Neuron (in vitro differentiated cells): ENCODE data around the gene NUP210.

Source experiments
- H2AFZ ChIP-seq: one replicate; pipeline ENCODE4 v1.6.1; 2013; ENCODE audit warnings: low read depth, mild to moderate bottlenecking, inconsistent platforms, low read length, moderate library complexity
- H3K27me3 ChIP-seq: one replicate; pipeline ENCODE4 v1.6.1; 2013; ENCODE audit warnings: low read length; ENCODE audit not compliant: insufficient read depth
- H3K36me3 ChIP-seq: one replicate; pipeline ENCODE4 v1.6.1; 2013; ENCODE audit warnings: low read length; ENCODE audit not compliant: insufficient read depth
- H3K4me1 ChIP-seq: one replicate; pipeline ENCODE4 v1.6.1; 2013; ENCODE audit warnings: low read length; ENCODE audit not compliant: insufficient read depth
- H3K4me3 ChIP-seq: 2 replicates; pipeline ENCODE4 v1.5.1; 2013; ENCODE audit warnings: mild to moderate bottlenecking, low read length, moderate library complexity
- H3K9me3 ChIP-seq: one replicate; pipeline ENCODE4 v1.6.1; 2013; ENCODE audit warnings: low read length

Gene NUP210

GRCh38 chr3:13287833-13288232, 132.3 kb downstream of the NUP210 start:
- H3K27me3 ChIP-seq = peaks cover 23% of the 10 kb centered on the region
- H2AFZ ChIP-seq = no peak overlapping the region
- no peaks in the 10 kb centered on the region for H3K4me1 ChIP-seq
- no peaks in the 10 kb centered on the region for H3K36me3 ChIP-seq
- peaks cover 14% of the 10 kb centered on the region for H3K9me3 ChIP-seq
- no peak overlapping the region for H3K4me3 ChIP-seq

- H3K36me3 ChIP-seq = no peaks in the 10 kb centered on the region
- peaks cover 14% of the 10 kb centered on the region for H3K9me3 ChIP-seq
- no peak overlapping the region for H2AFZ ChIP-seq
- H3K4me1 ChIP-seq = peaks cover 5% of the 10 kb centered on the region
- peaks cover 28% of the 10 kb centered on the region for H3K27me3 ChIP-seq
- no peak overlapping the region for H3K4me3 ChIP-seq
Measured at GRCh38 chr3:13286873-13287272, 133.2 kb downstream of the NUP210 start.

- Histone ChIP-seq H3K27me3 (peaks cover 46% of the 10 kb centered on the region), H3K9me3 (peaks cover 14% of the 10 kb centered on the region), H3K36me3 (no peaks in the 10 kb centered on the region), H3K4me3 (no peak overlapping the region), H2AFZ (no peak overlapping the region), H3K4me1 (peaks cover 12% of the 10 kb centered on the region)
Measured at GRCh38 chr3:13285007-13285567, 135.0 kb downstream of the NUP210 start.

GRCh38 chr3:13283877-13284264, 136.3 kb downstream of the NUP210 start:
- H3K27me3 ChIP-seq = peaks cover 54% of the 10 kb centered on the region
- H3K9me3 ChIP-seq = peaks cover 14% of the 10 kb centered on the region
- no peak overlapping the region for H3K4me3 ChIP-seq
- H2AFZ ChIP-seq = no peak overlapping the region
- no peaks in the 10 kb centered on the region for H3K36me3 ChIP-seq
- peaks cover 12% of the 10 kb centered on the region for H3K4me1 ChIP-seq

- H3K4me3 ChIP-seq = peak overlapping the region; percentile 50
- H3K4me1 ChIP-seq = peaks cover 12% of the 10 kb centered on the region
- H3K36me3 ChIP-seq = no peaks in the 10 kb centered on the region
- H3K27me3 ChIP-seq = peaks cover 56% of the 10 kb centered on the region
- no peak overlapping the region for H2AFZ ChIP-seq
- H3K9me3 ChIP-seq = peaks cover 14% of the 10 kb centered on the region
Measured at GRCh38 chr3:13282986-13283876, 136.9 kb downstream of the NUP210 start.

GRCh38 chr3:13282358-13282985, 137.7 kb downstream of the NUP210 start:
- Histone ChIP-seq H3K4me1 (peaks cover 17% of the 10 kb centered on the region), H2AFZ (peak overlapping the region; percentile 49), H3K4me3 (peak overlapping the region; percentile 45), H3K9me3 (peaks cover 14% of the 10 kb centered on the region), H3K27me3 (peaks cover 63% of the 10 kb centered on the region), H3K36me3 (no peaks in the 10 kb centered on the region)

- Histone ChIP-seq H3K27me3 (peaks cover 67% of the 10 kb centered on the region), H3K9me3 (peaks cover 14% of the 10 kb centered on the region), H3K4me3 (peak overlapping the region; percentile 45), H3K36me3 (no peaks in the 10 kb centered on the region), H2AFZ (peak overlapping the region; percentile 49), H3K4me1 (peaks cover 24% of the 10 kb centered on the region)
Measured at GRCh38 chr3:13281507-13282357, 138.4 kb downstream of the NUP210 start.

GRCh38 chr3:13280811-13281506, 139.2 kb downstream of the NUP210 start:
- peaks cover 14% of the 10 kb centered on the region for H3K9me3 ChIP-seq
- peaks cover 29% of the 10 kb centered on the region for H3K4me1 ChIP-seq
- H3K27me3 ChIP-seq = peaks cover 67% of the 10 kb centered on the region

GRCh38 chr3:13280122-13280790, 139.9 kb downstream of the NUP210 start:
- peaks cover 29% of the 10 kb centered on the region for H3K4me1 ChIP-seq
- H3K36me3 ChIP-seq = no peaks in the 10 kb centered on the region
- no peak overlapping the region for H2AFZ ChIP-seq
- H3K27me3 ChIP-seq = peaks cover 64% of the 10 kb centered on the region
- H3K4me3 ChIP-seq = no peak overlapping the region
- peaks cover 9% of the 10 kb centered on the region for H3K9me3 ChIP-seq

More at GRCh38 chr3:13280811-13281506, 139.2 kb downstream of the NUP210 start:
- Histone ChIP-seq H3K4me3 (no peak overlapping the region), H3K36me3 (no peaks in the 10 kb centered on the region), H2AFZ (no peak overlapping the region)

GRCh38 chr3:13279532-13279910, 140.6 kb downstream of the NUP210 start:
- H3K9me3 ChIP-seq = peaks cover 5% of the 10 kb centered on the region
- peaks cover 58% of the 10 kb centered on the region for H3K27me3 ChIP-seq
- no peaks in the 10 kb centered on the region for H3K36me3 ChIP-seq
- no peak overlapping the region for H2AFZ ChIP-seq
- H3K4me1 ChIP-seq = peaks cover 29% of the 10 kb centered on the region
- H3K4me3 ChIP-seq = no peak overlapping the region

GRCh38 chr3:13278783-13279531, 141.2 kb downstream of the NUP210 start:
- Histone ChIP-seq H3K27me3 (peaks cover 52% of the 10 kb centered on the region), H3K4me1 (peaks cover 29% of the 10 kb centered on the region), H3K9me3 (peaks cover 1% of the 10 kb centered on the region), H2AFZ (no peak overlapping the region), H3K4me3 (no peak overlapping the region), H3K36me3 (no peaks in the 10 kb centered on the region)
